Middle frontal gyrus (tissue), 1 donor: ENCODE measurements around the gene NPEPPS.
"Not testable (repeated sequence)": the region's sequence is repeated elsewhere in the genome, so short reads cannot be mapped to it uniquely, and the experiment has no call there.

Source experiments
- DNase-seq: peaks from one replicate; pipeline ENCODE4 v3.0.0-alpha.2; 2015; ENCODE audit warnings: low spot score; ENCODE audit errors: extremely low spot score

The NPEPPS gene

GRCh38 chr17:47560517-47561043 is 29.7 kb downstream of the NPEPPS start:
- DNase-seq: not testable (repeated sequence)

- not testable (repeated sequence) for DNase-seq
Observed at GRCh38 chr17:47561698-47562405, 30.9 kb downstream of the NPEPPS start.

- not testable (repeated sequence) for DNase-seq
Observed at GRCh38 chr17:47562406-47562705, 31.4 kb downstream of the NPEPPS start.

GRCh38 chr17:47567261-47567660 is 36.4 kb downstream of the NPEPPS start:
- not testable (repeated sequence) for DNase-seq

- not testable (repeated sequence) for DNase-seq
Observed at GRCh38 chr17:47572561-47572960, 41.7 kb downstream of the NPEPPS start.

GRCh38 chr17:47582416-47582815 is 51.5 kb downstream of the NPEPPS start:
- DNase-seq: not testable (repeated sequence)

- DNase-seq: not testable (repeated sequence)
Observed at GRCh38 chr17:47586378-47587055, 55.6 kb downstream of the NPEPPS start.

- not testable (repeated sequence) for DNase-seq
Observed at GRCh38 chr17:47593522-47593921, 62.6 kb downstream of the NPEPPS start.

GRCh38 chr17:47603830-47604597 is 73.1 kb downstream of the NPEPPS start:
- DNase-seq: no peak

- DNase-seq: no peak
Observed at GRCh38 chr17:47604598-47604927, 73.7 kb downstream of the NPEPPS start.

GRCh38 chr17:47605011-47605410 is 74.1 kb downstream of the NPEPPS start:
- DNase-seq: no peak

- DNase-seq: no peak
Observed at GRCh38 chr17:47607481-47607880, 76.6 kb downstream of the NPEPPS start.

- no peak for DNase-seq
Observed at GRCh38 chr17:47611372-47612350, 80.8 kb downstream of the NPEPPS start.

GRCh38 chr17:47615766-47616424 is 85.0 kb downstream of the NPEPPS start:
- DNase-seq: peak; percentile 36

- DNase-seq: no peak
Observed at GRCh38 chr17:47618410-47618809, 87.5 kb downstream of the NPEPPS start.

- DNase-seq: no peak
Observed at GRCh38 chr17:47620503-47621245, 89.8 kb downstream of the NPEPPS start.

- DNase-seq: peak; percentile 52
Observed at GRCh38 chr17:47621293-47622179, 90.6 kb downstream of the NPEPPS start.

- no peak for DNase-seq
Observed at GRCh38 chr17:47622180-47622549, 91.3 kb downstream of the NPEPPS start.

- DNase-seq: no peak
Observed at GRCh38 chr17:47624727-47625068, 93.8 kb downstream of the NPEPPS start.
